Measurements from ENCODE around the gene ADAMTS13.

The ADAMTS13 gene

DNA sequence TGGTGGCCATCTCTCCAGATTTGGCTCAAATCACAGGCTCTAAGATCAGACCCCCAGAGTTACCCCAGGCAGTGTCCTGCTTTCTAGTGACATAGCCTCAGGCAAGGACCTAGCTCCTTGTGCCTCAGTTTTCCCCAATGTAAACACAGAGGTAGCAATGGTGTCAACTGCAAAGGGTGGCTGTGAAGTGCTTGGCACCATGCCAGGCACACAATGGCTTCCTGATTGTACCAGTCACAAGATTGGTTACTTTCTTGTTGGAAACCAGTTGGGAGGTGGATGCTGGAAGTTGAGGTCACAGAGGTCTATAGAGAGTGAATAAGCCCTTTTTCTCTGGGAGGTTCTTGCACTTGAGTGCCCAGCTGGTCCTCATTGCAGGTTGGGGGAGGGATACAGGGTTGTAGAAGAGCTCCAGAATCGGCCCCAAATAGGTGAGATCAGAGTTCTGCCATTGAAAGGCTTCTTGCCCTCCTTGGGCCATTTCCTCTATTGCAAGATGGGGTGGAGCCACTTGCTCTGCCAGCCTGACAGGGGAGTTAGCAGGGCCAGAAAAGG lies 43.7 kb upstream of the ADAMTS13 start:
- H3K27ac ChIP-seq = no peak overlapping the region
- TF ChIP-seq, protein P1, sequence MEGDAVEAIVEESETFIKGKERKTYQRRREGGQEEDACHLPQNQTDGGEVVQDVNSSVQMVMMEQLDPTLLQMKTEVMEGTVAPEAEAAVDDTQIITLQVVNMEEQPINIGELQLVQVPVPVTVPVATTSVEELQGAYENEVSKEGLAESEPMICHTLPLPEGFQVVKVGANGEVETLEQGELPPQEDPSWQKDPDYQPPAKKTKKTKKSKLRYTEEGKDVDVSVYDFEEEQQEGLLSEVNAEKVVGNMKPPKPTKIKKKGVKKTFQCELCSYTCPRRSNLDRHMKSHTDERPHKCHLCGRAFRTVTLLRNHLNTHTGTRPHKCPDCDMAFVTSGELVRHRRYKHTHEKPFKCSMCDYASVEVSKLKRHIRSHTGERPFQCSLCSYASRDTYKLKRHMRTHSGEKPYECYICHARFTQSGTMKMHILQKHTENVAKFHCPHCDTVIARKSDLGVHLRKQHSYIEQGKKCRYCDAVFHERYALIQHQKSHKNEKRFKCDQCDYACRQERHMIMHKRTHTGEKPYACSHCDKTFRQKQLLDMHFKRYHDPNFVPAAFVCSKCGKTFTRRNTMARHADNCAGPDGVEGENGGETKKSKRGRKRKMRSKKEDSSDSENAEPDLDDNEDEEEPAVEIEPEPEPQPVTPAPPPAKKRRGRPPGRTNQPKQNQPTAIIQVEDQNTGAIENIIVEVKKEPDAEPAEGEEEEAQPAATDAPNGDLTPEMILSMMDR (IDR thresholded peaks at IDR 0.05) = no peak
- TF ChIP-seq ZFX (IDR thresholded peaks at IDR 0.05; ENCODE audit: borderline replicate concordance) = no peak

DNA sequence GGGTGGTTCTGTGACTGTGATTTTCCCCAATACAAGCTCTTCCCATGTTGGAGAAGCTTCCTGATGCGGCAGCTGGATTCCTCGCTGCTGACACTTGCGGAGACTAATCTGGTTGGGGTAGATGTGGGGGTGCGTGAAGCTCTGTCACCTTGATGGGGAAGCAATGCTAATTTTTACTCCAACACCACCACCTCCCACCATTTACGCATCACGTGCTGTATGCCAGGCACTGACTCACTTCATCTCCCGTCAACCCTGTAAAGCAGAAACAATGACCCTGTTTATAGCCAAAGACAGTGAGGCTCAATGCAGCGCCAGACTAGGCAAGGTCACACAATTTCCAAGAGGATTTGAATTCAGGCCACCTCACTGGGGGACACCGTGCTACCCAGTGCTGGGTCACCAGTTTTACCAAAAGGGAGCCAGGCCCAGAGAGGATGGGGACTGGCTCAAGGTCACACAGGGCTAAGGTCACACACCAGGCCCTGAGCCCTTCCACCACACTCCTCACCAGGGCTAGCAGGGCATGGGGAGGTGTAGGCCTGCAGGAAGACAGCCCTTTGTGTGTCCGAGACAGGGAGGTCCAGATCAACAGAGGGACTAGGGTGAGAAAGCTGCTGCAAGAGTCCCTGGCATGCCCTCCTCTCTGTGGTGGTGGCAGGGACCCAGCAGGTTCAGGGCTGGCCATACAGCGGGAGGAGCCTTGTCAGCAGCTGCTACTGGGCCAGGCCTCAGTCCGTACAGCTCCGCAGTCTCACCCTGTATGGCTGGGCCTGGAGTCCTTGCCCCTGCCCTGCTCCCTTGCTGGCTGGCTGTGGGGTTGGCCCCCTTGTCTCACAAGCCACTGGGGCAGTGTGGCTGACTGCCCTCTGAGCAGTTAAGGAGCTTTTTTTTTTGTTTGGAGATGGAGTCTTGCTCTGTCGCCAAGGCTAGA lies 42.7 kb upstream of the ADAMTS13 start:
- no peak overlapping the region for H3K27ac ChIP-seq
- TF ChIP-seq, protein P1 (IDR thresholded peaks at IDR 0.05) = no peak
- TF ChIP-seq ZFX (IDR thresholded peaks at IDR 0.05; ENCODE audit: borderline replicate concordance) = no peak

DNA sequence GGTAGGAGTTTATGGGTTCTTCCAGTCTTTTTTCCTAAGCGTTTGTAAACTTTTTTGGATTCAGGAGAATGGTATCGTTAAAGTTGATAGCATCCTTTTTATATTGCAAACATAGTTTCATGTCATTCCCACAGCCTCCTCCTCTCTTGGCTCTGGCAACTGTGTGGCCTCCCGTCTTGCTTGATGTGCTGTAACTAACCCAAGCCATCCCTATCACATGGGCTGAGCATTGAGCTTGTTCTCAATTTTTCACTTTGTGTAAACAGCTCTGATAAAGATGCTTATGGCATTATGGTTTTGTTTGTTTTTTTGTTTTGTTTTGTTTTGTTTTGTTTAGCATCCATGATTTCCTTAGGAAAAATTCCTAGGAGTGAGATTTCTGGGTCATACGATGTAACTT lies 41.4 kb upstream of the ADAMTS13 start:
- TF ChIP-seq, protein P1 (IDR thresholded peaks at IDR 0.05) = no peak
- no peak for TF ChIP-seq ZFX (IDR thresholded peaks at IDR 0.05; ENCODE audit: borderline replicate concordance)
- no peak overlapping the region for H3K27ac ChIP-seq

DNA sequence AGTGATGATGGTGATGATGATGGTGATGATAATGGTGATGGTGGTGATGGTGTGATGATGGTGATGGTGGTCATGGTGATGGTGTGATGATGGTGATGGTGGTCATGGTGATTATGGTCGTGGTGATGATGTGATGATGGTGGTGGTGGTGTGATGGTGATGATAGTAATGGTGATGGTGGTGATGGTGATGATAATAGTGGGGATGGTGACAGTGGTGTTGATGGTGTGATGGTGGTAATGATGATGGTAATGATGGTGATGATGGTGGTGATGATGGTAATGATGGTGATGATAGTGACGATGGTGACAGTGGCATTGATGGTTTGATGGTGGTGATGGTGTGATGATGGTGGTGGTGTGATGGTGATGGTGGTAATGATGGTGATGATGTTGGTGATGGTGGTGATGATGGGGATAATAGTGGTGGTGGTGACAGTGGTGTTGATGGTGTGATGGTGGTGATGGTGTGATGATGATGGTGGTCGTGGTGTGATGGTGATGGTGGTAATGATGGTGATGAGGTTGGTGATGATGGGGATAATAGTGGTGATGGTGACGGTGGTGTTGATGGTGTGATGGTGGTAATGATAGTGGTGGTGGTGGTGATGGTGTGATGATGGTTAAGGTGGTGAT lies 39.5 kb upstream of the ADAMTS13 start:
- no peak overlapping the region for H3K27ac ChIP-seq
- TF ChIP-seq ZFX (IDR thresholded peaks at IDR 0.05; ENCODE audit: borderline replicate concordance) = no peak
- TF ChIP-seq, protein P1 (IDR thresholded peaks at IDR 0.05) = no peak

DNA sequence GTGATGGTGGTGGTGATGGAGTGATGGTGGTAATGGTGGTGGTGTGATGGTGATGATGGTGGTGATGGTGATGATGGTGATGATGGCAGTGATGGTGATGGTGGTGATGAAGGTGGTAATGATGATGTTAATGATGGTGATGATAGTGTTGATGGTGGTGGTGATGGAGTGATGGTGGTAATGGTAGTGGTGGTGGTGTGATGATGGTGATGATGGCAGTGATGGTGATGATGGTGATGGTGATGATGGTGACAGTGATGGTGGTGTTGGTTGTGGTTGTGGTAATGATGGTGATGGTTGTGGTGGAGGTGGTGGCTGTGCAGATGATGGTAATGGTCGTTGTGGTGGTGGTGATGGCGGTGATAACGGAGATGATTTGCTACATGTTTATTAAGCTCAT lies 38.7 kb upstream of the ADAMTS13 start:
- H3K27ac ChIP-seq = no peak overlapping the region
- TF ChIP-seq, protein P1 (IDR thresholded peaks at IDR 0.05) = no peak
- no peak for TF ChIP-seq ZFX (IDR thresholded peaks at IDR 0.05; ENCODE audit: borderline replicate concordance)

DNA sequence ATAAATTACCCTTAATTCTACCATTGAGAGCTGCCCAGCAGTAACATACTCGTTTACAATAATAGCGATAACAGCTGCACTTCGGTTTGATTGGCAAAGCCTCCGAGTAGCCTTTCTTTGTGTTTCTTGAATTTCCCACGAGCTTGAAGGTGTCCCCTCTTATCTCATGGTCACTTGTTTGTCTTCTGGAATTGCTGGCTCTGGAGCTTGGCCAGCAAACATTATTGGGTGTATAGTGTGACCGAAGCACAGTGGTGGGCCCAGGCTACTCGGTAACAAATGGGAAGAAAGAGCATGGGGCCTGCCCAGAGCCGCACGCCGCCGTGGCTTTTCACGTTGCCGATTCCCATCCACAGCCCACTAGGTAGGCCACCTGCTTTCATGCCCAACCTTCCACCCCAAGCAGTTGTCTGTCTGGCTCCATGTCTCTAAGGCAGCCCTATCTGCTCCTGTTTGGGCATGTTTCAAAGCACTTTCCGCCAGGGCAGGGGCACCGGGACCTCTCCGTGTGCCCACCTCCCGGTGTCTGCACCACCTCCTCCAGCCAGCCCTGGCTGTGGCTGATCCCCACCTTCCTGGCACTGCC lies 37.3 kb upstream of the ADAMTS13 start:
- no peak overlapping the region for H3K27ac ChIP-seq
- TF ChIP-seq ZFX (IDR thresholded peaks at IDR 0.05; ENCODE audit: borderline replicate concordance) = no peak
- TF ChIP-seq, protein P1 (IDR thresholded peaks at IDR 0.05) = no peak

All from 22Rv1 (cell line).